HG03469 (cell line): Measurements from ENCODE around the gene SMPD1.
"Not testable (repeated sequence)": the region's sequence is repeated elsewhere in the genome, so short reads cannot be mapped to it uniquely, and the experiment has no call there.

ENCODE experiments used
- ATAC-seq: cut with Tn5 transposase; IDR thresholded peaks from one replicate; pipeline ENCODE4 v1.9.1; 2021; ENCODE audit warnings: mild to moderate bottlenecking, moderate library complexity, moderate number of reproducible peaks; ENCODE audit not compliant: unreplicated experiment

SMPD1 gene

DNA sequence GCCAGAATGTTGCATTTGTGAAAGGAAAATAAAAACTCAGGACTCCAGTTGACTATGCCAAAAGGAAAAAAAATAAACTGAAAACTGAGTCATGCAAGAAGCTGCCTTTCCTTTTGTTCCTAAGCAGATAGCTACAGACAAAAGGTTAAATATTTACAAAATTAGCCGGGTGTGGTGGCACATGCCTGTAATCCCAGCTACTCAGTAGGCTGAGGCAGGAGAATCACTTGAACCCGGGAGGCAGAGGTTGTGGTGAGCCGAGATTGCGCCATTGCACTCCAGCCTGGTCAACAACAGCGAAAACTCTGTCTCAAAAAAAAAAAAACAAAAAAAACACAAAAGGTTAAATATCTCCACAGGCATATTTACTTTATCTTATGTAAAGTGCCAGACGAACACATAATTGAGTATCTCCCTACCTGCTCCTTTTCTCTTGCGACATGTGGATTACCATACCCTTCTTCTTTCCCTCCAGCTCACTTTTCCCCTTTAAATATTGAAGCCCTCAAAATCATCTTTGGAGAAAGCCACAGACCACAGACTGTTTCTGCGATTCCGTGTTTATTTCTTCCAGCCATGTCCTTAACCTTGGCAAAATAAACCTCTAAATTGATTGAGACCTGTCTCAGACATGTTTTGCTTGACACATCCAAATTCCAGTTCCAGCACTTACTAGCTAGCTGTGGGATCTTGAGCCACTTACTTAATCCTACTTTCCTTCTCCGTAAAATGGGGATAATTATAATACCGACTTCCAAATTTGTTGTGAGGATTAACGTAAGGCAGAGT, 2.3 kb upstream of the SMPD1 start:
- ATAC-seq = no peak

DNA sequence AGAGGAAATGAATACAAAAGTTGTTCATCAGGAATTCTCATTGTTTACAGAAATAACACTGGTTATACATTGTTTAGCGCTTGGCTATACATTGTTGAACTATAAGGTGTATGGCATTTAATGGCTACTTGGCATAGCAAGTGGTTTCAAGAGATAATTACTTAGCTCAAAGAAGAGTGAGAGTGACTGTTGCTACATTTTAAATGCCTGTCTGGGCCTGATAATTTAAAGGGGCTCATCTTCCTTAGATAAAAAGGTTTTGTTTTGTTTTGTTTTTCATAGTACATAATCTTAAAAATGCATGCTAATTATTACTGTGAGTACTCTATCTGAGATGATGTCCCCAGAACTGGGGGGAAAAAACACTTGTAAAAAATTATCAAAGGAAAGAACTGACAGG, 1.5 kb upstream of the SMPD1 start:
- ATAC-seq = no peak

DNA sequence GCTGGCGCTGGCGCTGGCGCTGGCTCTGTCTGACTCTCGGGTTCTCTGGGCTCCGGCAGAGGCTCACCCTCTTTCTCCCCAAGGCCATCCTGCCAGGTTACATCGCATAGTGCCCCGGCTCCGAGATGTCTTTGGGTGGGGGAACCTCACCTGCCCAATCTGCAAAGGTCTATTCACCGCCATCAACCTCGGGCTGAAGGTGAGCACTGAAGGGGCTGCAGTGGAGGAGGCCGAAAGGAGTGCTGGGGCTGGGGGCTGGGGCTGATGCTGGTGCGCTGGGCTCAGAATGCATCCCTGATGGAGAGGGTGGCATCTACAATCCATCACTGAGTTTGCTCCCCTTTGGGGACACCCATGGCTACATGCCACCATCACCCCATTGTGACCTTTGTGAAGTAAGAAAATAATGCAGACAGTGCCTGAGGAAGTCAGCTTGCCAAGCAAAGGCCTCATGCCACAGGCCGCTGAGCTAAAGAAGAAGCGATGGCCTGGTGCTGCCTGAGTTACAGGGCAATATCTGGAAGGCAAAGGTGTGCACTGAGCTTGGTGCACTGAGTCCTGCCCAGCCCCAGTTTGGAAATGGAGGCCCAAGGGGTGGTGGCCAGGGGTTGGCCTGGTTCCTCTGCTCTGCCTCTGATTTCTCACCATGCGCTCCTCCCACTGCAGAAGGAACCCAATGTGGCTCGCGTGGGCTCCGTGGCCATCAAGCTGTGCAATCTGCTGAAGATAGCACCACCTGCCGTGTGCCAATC, 620 bp downstream of the SMPD1 start:
- no peak for ATAC-seq

DNA sequence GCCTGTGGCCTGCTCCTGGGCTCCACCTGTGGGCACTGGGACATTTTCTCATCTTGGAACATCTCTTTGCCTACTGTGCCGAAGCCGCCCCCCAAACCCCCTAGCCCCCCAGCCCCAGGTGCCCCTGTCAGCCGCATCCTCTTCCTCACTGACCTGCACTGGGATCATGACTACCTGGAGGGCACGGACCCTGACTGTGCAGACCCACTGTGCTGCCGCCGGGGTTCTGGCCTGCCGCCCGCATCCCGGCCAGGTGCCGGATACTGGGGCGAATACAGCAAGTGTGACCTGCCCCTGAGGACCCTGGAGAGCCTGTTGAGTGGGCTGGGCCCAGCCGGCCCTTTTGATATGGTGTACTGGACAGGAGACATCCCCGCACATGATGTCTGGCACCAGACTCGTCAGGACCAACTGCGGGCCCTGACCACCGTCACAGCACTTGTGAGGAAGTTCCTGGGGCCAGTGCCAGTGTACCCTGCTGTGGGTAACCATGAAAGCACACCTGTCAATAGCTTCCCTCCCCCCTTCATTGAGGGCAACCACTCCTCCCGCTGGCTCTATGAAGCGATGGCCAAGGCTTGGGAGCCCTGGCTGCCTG, 1.4 kb downstream of the SMPD1 start:
- no peak for ATAC-seq

DNA sequence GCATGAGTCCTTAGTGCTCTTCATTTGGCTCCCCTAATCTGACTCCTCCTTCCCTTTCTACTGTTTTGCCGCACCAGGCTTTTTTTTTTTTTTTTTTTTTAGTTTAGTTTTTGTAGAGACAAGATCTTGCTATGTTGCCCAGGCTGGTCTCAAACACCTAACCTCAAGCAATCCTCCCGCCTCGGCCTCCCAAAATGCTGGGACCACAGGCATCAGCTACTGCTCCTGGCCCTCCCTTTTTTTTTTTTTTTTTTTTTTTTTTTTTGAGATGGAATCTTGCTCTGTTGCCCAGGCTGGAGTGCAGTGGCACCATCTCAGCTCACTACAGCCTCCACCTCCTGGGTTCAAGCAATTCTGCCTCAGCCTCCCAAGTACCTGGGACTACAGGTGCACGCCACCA, 2.0 kb downstream of the SMPD1 start:
- not testable (repeated sequence) for ATAC-seq

- ATAC-seq = no peak
Observed at GRCh38 chr11:6393989-6394670, 3.9 kb downstream of the SMPD1 start.

- ATAC-seq = no peak
Observed at GRCh38 chr11:6395470-6396060, 5.3 kb downstream of the SMPD1 start.

DNA sequence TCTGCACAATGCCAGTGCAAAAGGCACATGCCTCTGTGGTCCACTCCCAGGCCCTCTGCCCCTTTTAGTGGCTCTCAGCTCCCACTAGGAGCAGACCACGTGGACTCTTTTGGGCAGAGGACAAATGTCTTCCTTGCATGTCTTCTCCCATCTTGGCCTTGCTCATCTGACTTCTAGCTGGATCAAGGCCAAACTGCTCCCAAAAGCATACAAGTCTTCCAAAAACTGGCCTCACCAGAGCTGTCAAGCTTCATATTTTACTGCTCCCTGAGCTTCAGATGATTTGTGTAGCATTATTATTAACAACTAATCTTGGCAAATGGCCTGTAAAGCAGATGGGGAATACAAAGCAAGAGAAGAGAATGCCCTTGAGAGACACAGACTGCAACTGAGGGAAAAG, 6.9 kb downstream of the SMPD1 start:
- no peak for ATAC-seq

- no peak for ATAC-seq
Observed at GRCh38 chr11:6397636-6398035, 7.4 kb downstream of the SMPD1 start.

GRCh38 chr11:6400431-6401345, 10.4 kb downstream of the SMPD1 start:
- no peak for ATAC-seq

DNA sequence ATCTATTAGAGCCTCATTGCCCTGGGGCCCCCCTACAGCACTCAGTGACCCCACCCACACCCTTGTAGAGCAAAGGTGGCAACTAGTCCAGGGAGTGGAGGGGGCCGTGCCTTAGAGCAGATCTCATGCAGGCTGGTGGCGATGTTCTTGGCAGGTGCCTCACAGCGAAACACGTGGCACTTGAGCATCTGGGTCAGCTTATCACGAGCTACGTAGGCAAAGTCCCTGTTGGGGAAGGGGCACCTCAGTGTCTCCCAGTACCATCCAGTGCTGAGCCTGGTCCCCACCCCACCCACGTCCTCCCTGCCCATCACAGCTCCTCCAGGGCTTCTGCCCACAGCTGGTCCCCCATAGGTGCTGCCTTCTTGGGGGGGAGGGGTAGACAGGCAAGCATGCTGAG, 11.2 kb downstream of the SMPD1 start:
- no peak for ATAC-seq

GRCh38 chr11:6402061-6402470, 11.8 kb downstream of the SMPD1 start:
- no peak for ATAC-seq

DNA sequence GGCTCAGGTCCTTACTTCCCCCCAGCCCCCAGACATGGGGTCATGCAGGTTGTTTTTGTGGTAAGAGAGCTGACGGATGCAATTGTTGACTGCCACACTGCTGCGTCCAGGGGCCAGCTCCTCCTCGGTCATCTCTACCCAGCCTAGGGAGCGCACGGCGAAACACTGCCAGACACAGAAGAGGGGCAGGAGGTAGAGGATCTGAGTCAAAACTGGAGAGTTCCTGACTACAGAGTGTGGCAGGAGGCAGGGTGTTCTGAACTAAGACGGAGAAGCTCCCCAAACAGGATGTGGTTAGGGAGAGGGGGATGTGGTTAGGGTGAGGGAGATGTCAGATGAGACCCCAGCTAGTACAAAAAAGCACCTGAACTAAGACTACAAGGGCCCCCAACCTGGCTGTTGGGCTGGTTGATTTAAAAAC, 12.3 kb downstream of the SMPD1 start:
- ATAC-seq = peak; percentile 88

DNA sequence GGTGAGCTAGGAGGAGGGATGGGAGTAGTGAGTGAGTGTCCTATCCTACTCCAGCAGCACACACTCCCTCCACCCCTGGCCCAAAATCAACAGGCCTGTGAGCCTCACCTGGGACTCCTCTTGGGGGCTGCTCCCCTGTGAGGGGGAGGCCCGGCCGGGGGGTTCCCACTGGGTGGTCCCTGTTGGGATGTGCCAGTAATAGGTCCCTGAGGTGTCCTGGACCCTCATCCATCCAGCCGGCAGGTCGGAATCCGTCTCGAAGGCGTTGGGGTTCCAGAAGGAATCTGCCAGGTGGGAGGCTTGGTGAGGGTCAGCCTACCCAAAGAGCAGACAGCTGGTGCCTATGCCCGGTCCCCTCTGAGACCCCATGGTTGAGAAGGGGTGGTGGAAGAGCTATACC, 13.3 kb downstream of the SMPD1 start:
- ATAC-seq = no peak

GRCh38 chr11:6404342-6405051, 14.2 kb downstream of the SMPD1 start:
- ATAC-seq = no peak

DNA sequence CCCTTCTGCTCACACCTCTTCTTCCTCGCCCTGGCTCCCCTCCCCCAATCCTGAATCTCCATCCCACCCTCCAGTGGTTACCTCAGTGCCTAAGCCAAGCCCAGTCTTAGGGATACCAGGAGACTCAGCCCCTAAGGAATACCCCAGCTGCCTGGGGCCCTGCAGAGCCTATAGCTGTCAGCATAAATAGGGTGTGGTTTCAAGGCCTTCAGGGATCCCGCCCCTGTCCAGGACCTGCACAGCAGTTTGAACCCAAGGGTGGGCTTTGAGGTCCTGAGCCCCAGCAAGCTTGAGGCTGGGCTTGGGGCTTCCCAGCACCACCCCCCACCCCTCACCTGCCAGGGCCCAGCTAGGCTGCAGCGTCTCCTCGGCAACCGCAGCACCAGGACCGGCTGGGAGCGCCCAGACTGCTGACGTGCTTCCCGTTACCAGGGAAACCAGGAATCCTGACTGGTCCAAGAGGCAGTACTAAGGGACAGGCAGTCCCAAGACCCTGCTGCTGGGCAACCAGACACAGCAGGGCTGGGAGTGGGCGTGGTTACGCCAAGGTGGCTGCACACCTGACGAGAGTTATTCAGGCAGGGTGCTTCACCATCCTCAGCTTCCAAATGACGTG, 14.9 kb downstream of the SMPD1 start:
- no peak for ATAC-seq

DNA sequence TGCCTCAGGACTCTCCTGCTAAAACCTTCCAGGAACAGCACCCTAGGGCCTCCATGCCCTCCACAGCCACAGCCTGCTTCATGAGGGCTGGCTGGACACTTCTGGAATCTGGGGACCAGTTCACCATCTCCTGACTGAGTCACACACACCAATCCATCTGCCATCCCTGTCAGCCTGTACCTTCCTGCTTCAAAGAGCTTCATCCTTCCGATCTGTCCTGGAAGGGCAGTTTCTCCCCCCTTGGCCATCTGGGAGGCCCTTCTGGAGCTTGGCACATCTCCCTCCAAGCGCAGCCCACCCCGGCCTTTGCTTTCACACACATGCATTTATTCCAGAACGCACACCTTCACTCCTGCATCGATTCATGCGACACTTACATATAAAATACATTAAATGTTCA, 15.6 kb downstream of the SMPD1 start:
- ATAC-seq = no peak

DNA sequence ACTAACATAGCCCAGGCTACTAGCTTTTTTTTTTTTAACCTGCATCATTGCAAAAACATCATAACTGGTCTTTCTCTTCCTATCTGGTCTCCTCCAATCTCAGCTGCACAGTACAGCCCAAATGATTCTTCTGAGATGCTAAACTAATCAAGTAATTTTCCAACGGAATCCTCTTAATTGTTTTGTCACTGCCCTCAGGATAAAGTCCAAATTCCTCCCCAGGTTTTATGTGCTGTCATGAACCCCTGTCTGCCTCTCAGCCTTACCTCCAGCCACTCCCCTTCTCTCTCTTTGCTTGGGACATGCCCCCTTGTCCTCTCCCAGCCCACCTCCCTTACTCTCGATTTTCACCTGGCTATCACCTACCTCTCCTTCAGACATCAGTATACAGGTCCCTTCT, 16.1 kb downstream of the SMPD1 start:
- no peak for ATAC-seq
